ENCODE results near the gene JAK2.

Gene JAK2

DNA sequence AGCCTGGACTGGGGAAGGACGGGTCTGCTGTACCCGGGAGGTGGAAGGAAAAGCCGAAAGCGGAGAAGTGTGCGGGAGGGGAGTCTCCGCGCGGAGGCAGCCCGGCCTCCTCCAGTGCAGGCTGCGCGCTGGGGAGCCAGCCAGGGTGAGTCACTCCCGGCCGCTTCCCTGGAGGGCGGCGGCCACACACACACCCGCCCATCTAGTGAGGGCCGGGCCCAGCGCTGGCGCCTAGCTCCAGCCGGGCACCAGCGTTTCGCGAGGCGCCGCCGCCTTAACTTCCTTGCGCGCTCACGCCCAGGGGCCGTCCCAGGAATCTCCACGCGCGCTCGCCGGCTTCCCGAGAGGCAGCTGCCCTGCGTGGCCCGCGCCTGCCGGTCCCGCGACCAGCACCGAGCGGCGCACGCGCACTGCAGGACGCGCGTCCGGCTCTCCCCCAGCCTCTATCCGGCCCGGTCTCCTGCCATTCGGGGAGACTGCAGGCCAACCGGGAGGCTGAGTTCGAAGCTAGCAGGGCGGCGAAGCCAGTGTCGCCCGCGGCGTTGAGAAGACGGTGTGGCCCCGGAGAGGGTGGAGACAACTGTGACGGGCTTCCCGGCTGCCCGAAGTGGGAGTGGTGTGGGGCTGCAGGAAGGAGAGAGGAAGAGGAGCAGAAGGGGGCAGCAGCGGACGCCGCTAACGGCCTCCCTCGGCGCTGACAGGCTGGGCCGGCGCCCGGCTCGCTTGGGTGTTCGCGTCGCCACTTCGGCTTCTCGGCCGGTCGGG lies at the start of gene JAK2 (continued):
- TF ChIP-seq, protein P1, sequence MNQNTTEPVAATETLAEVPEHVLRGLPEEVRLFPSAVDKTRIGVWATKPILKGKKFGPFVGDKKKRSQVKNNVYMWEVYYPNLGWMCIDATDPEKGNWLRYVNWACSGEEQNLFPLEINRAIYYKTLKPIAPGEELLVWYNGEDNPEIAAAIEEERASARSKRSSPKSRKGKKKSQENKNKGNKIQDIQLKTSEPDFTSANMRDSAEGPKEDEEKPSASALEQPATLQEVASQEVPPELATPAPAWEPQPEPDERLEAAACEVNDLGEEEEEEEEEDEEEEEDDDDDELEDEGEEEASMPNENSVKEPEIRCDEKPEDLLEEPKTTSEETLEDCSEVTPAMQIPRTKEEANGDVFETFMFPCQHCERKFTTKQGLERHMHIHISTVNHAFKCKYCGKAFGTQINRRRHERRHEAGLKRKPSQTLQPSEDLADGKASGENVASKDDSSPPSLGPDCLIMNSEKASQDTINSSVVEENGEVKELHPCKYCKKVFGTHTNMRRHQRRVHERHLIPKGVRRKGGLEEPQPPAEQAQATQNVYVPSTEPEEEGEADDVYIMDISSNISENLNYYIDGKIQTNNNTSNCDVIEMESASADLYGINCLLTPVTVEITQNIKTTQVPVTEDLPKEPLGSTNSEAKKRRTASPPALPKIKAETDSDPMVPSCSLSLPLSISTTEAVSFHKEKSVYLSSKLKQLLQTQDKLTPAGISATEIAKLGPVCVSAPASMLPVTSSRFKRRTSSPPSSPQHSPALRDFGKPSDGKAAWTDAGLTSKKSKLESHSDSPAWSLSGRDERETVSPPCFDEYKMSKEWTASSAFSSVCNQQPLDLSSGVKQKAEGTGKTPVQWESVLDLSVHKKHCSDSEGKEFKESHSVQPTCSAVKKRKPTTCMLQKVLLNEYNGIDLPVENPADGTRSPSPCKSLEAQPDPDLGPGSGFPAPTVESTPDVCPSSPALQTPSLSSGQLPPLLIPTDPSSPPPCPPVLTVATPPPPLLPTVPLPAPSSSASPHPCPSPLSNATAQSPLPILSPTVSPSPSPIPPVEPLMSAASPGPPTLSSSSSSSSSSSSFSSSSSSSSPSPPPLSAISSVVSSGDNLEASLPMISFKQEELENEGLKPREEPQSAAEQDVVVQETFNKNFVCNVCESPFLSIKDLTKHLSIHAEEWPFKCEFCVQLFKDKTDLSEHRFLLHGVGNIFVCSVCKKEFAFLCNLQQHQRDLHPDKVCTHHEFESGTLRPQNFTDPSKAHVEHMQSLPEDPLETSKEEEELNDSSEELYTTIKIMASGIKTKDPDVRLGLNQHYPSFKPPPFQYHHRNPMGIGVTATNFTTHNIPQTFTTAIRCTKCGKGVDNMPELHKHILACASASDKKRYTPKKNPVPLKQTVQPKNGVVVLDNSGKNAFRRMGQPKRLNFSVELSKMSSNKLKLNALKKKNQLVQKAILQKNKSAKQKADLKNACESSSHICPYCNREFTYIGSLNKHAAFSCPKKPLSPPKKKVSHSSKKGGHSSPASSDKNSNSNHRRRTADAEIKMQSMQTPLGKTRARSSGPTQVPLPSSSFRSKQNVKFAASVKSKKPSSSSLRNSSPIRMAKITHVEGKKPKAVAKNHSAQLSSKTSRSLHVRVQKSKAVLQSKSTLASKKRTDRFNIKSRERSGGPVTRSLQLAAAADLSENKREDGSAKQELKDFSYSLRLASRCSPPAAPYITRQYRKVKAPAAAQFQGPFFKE (tag by site-specific recombination; IDR thresholded peaks at IDR 0.05; ENCODE audit: borderline replicate concordance): no peak
- TF ChIP-seq ZNF585B (tag by site-specific recombination; IDR thresholded peaks at IDR 0.05) (no peak), KLF7 (tag by site-specific recombination; IDR thresholded peaks at IDR 0.05; ENCODE audit: borderline replicate concordance) (peak; percentile 4; the same call in 1 of the 2 replicates), ZNF596 (tag by site-specific recombination; IDR thresholded peaks at IDR 0.05) (no peak), ZNF366 (tag by site-specific recombination; conservative IDR thresholded peaks at IDR 0.05) (0 out of 2 replicates have a peak, but pooled peaks have one; percentile 16), FEZF1 (tag by site-specific recombination; IDR thresholded peaks at IDR 0.05) (no peak), ZNF544 (tag by site-specific recombination; IDR thresholded peaks at IDR 0.05) (no peak), ZNF239 (tag by site-specific recombination; IDR thresholded peaks at IDR 0.05) (peak; percentile 10; the same call in 1 of the 2 replicates), ZEB2 (tag by site-specific recombination; IDR thresholded peaks at IDR 0.05) (peak; percentile 76), ZNF473 (tag by site-specific recombination; IDR thresholded peaks at IDR 0.05) (no peak), ZNF341 (tag by site-specific recombination; IDR thresholded peaks at IDR 0.05; ENCODE audit: low read depth) (peak; percentile 99), ZNF626 (tag by site-specific recombination; IDR thresholded peaks at IDR 0.05) (no peak)
- TF ChIP-seq, protein P2, sequence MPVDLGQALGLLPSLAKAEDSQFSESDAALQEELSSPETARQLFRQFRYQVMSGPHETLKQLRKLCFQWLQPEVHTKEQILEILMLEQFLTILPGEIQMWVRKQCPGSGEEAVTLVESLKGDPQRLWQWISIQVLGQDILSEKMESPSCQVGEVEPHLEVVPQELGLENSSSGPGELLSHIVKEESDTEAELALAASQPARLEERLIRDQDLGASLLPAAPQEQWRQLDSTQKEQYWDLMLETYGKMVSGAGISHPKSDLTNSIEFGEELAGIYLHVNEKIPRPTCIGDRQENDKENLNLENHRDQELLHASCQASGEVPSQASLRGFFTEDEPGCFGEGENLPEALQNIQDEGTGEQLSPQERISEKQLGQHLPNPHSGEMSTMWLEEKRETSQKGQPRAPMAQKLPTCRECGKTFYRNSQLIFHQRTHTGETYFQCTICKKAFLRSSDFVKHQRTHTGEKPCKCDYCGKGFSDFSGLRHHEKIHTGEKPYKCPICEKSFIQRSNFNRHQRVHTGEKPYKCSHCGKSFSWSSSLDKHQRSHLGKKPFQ (tag by site-specific recombination; IDR thresholded peaks at IDR 0.05): 0 out of 2 replicates have a peak, but pooled peaks have one; percentile 7
- TF ChIP-seq, protein P3, sequence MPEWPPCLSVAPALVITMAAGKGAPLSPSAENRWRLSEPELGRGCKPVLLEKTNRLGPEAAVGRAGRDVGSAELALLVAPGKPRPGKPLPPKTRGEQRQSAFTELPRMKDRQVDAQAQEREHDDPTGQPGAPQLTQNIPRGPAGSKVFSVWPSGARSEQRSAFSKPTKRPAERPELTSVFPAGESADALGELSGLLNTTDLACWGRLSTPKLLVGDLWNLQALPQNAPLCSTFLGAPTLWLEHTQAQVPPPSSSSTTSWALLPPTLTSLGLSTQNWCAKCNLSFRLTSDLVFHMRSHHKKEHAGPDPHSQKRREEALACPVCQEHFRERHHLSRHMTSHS (tag by site-specific recombination; IDR thresholded peaks at IDR 0.05): no peak
- TF ChIP-seq, protein P4, sequence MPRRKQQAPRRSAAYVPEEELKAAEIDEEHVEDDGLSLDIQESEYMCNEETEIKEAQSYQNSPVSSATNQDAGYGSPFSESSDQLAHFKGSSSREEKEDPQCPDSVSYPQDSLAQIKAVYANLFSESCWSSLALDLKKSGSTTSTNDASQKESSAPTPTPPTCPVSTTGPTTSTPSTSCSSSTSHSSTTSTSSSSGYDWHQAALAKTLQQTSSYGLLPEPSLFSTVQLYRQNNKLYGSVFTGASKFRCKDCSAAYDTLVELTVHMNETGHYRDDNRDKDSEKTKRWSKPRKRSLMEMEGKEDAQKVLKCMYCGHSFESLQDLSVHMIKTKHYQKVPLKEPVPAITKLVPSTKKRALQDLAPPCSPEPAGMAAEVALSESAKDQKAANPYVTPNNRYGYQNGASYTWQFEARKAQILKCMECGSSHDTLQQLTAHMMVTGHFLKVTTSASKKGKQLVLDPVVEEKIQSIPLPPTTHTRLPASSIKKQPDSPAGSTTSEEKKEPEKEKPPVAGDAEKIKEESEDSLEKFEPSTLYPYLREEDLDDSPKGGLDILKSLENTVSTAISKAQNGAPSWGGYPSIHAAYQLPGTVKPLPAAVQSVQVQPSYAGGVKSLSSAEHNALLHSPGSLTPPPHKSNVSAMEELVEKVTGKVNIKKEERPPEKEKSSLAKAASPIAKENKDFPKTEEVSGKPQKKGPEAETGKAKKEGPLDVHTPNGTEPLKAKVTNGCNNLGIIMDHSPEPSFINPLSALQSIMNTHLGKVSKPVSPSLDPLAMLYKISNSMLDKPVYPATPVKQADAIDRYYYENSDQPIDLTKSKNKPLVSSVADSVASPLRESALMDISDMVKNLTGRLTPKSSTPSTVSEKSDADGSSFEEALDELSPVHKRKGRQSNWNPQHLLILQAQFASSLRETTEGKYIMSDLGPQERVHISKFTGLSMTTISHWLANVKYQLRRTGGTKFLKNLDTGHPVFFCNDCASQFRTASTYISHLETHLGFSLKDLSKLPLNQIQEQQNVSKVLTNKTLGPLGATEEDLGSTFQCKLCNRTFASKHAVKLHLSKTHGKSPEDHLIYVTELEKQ (tag by site-specific recombination; IDR thresholded peaks at IDR 0.05; ENCODE audit: borderline replicate concordance): no peak
- TF ChIP-seq, protein P5, sequence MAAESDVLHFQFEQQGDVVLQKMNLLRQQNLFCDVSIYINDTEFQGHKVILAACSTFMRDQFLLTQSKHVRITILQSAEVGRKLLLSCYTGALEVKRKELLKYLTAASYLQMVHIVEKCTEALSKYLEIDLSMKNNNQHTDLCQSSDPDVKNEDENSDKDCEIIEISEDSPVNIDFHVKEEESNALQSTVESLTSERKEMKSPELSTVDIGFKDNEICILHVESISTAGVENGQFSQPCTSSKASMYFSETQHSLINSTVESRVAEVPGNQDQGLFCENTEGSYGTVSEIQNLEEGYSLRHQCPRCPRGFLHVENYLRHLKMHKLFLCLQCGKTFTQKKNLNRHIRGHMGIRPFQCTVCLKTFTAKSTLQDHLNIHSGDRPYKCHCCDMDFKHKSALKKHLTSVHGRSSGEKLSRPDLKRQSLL (tag by site-specific recombination; IDR thresholded peaks at IDR 0.05): no peak
- TF ChIP-seq, protein P6, sequence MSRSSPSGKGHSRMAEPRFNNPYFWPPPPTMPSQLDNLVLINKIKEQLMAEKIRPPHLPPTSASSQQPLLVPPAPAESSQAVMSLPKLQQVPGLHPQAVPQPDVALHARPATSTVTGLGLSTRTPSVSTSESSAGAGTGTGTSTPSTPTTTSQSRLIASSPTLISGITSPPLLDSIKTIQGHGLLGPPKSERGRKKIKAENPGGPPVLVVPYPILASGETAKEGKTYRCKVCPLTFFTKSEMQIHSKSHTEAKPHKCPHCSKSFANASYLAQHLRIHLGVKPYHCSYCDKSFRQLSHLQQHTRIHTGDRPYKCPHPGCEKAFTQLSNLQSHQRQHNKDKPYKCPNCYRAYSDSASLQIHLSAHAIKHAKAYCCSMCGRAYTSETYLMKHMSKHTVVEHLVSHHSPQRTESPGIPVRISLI (tag by site-specific recombination; IDR thresholded peaks at IDR 0.05): no peak
- TF ChIP-seq, protein P7, sequence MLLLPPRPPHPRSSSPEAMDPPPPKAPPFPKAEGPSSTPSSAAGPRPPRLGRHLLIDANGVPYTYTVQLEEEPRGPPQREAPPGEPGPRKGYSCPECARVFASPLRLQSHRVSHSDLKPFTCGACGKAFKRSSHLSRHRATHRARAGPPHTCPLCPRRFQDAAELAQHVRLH (tag by site-specific recombination; IDR thresholded peaks at IDR 0.05): no peak
- TF ChIP-seq, protein P8, sequence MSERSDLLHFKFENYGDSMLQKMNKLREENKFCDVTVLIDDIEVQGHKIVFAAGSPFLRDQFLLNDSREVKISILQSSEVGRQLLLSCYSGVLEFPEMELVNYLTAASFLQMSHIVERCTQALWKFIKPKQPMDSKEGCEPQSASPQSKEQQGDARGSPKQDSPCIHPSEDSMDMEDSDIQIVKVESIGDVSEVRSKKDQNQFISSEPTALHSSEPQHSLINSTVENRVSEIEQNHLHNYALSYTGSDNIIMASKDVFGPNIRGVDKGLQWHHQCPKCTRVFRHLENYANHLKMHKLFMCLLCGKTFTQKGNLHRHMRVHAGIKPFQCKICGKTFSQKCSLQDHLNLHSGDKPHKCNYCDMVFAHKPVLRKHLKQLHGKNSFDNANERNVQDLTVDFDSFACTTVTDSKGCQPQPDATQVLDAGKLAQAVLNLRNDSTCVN (tag by site-specific recombination; optimal IDR thresholded peaks at IDR 0.05): peak; percentile 97
- TF ChIP-seq, protein P9, sequence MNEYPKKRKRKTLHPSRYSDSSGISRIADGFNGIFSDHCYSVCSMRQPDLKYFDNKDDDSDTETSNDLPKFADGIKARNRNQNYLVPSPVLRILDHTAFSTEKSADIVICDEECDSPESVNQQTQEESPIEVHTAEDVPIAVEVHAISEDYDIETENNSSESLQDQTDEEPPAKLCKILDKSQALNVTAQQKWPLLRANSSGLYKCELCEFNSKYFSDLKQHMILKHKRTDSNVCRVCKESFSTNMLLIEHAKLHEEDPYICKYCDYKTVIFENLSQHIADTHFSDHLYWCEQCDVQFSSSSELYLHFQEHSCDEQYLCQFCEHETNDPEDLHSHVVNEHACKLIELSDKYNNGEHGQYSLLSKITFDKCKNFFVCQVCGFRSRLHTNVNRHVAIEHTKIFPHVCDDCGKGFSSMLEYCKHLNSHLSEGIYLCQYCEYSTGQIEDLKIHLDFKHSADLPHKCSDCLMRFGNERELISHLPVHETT (tag by site-specific recombination; IDR thresholded peaks at IDR 0.05): no peak
